ENCODE data around the gene GSTM3. TPM values are rescaled to one million over a fixed set of nuclear protein-coding genes. Genes with fewer than 3 reads are reported as not detected.

GSTM3 gene
- total RNA-seq, 1 experiment from 2014 or later, result 2.2 TPM

DNA sequence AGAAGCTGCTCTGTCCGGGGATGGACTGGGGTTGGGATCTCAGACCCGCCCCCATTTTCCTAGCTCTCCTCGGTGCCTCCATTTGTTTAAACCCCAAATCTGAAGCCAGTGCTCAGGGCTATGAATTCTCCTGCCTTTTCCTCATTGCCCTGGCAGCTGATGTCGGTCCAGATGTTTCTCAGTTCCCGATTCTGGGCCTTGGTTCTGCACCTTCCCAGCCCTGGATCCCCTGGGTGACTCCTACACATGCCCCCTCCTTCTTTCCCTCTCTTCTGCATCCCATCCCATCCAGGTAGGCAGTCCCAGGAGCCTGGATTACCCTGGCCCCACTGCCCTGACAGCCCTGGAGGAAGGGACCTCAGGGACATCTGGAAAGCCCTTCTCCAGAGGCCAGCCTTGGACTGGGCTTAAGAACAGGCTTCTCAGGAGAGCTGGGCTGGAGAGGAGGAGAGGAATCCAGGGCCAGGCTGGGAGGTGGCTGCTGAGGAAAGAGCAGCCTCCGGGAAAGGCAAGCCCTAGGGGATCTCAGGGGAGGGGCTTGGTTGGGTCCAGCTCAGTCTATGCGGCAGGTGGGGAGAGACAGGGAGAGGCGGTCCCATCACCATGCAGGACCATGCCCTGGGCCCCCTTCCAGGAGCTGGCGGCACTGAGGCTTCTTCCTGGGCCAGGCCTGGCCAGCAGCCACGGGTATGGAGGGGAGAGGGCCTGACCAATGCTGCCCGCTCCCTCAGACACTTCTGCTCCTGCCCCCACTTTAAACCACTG lies 29.7 kb upstream of the GSTM3 start:
- no peak for TF ChIP-seq ZNF263 (CRISPR knock-in tag; IDR thresholded peaks at IDR 0.05; ENCODE audit: low read depth)
- TF ChIP-seq, protein P1, sequence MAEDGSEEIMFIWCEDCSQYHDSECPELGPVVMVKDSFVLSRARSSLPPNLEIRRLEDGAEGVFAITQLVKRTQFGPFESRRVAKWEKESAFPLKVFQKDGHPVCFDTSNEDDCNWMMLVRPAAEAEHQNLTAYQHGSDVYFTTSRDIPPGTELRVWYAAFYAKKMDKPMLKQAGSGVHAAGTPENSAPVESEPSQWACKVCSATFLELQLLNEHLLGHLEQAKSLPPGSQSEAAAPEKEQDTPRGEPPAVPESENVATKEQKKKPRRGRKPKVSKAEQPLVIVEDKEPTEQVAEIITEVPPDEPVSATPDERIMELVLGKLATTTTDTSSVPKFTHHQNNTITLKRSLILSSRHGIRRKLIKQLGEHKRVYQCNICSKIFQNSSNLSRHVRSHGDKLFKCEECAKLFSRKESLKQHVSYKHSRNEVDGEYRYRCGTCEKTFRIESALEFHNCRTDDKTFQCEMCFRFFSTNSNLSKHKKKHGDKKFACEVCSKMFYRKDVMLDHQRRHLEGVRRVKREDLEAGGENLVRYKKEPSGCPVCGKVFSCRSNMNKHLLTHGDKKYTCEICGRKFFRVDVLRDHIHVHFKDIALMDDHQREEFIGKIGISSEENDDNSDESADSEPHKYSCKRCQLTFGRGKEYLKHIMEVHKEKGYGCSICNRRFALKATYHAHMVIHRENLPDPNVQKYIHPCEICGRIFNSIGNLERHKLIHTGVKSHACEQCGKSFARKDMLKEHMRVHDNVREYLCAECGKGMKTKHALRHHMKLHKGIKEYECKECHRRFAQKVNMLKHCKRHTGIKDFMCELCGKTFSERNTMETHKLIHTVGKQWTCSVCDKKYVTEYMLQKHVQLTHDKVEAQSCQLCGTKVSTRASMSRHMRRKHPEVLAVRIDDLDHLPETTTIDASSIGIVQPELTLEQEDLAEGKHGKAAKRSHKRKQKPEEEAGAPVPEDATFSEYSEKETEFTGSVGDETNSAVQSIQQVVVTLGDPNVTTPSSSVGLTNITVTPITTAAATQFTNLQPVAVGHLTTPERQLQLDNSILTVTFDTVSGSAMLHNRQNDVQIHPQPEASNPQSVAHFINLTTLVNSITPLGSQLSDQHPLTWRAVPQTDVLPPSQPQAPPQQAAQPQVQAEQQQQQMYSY (CRISPR knock-in tag; IDR thresholded peaks at IDR 0.05), result no peak
- TF ChIP-seq, protein P2, sequence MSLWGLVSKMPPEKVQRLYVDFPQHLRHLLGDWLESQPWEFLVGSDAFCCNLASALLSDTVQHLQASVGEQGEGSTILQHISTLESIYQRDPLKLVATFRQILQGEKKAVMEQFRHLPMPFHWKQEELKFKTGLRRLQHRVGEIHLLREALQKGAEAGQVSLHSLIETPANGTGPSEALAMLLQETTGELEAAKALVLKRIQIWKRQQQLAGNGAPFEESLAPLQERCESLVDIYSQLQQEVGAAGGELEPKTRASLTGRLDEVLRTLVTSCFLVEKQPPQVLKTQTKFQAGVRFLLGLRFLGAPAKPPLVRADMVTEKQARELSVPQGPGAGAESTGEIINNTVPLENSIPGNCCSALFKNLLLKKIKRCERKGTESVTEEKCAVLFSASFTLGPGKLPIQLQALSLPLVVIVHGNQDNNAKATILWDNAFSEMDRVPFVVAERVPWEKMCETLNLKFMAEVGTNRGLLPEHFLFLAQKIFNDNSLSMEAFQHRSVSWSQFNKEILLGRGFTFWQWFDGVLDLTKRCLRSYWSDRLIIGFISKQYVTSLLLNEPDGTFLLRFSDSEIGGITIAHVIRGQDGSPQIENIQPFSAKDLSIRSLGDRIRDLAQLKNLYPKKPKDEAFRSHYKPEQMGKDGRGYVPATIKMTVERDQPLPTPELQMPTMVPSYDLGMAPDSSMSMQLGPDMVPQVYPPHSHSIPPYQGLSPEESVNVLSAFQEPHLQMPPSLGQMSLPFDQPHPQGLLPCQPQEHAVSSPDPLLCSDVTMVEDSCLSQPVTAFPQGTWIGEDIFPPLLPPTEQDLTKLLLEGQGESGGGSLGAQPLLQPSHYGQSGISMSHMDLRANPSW (CRISPR knock-in tag; conservative IDR thresholded peaks at IDR 0.05; ENCODE audit: low read depth), result no peak
- TF ChIP-seq CREB1 (CRISPR knock-in tag; IDR thresholded peaks at IDR 0.05), result no peak
- TF ChIP-seq TP53 (CRISPR knock-in tag; IDR thresholded peaks at IDR 0.05), result no peak
- no peak for TF ChIP-seq PRRX2 (CRISPR knock-in tag; IDR thresholded peaks at IDR 0.05)
- no peak for TF ChIP-seq SMAD4 (CRISPR knock-in tag; IDR thresholded peaks at IDR 0.05)
- TF ChIP-seq, protein P3, sequence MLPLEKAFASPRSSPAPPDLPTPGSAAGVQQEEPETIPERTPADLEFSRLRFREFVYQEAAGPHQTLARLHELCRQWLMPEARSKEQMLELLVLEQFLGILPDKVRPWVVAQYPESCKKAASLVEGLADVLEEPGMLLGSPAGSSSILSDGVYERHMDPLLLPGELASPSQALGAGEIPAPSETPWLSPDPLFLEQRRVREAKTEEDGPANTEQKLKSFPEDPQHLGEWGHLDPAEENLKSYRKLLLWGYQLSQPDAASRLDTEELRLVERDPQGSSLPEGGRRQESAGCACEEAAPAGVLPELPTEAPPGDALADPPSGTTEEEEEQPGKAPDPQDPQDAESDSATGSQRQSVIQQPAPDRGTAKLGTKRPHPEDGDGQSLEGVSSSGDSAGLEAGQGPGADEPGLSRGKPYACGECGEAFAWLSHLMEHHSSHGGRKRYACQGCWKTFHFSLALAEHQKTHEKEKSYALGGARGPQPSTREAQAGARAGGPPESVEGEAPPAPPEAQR (CRISPR knock-in tag; IDR thresholded peaks at IDR 0.05), result no peak
- TF ChIP-seq ZNF219 (CRISPR knock-in tag; IDR thresholded peaks at IDR 0.05; ENCODE audit: borderline replicate concordance), result no peak
- TF ChIP-seq ZNF232 (CRISPR knock-in tag; IDR thresholded peaks at IDR 0.05), result no peak
- no peak for TF ChIP-seq NFE2L1 (CRISPR knock-in tag; IDR thresholded peaks at IDR 0.05)
- no peak for TF ChIP-seq ATF1 (CRISPR knock-in tag; IDR thresholded peaks at IDR 0.05)
- TF ChIP-seq NR2C2 (CRISPR knock-in tag; IDR thresholded peaks at IDR 0.05), result no peak
- no peak for TF ChIP-seq ZBTB43 (CRISPR knock-in tag; IDR thresholded peaks at IDR 0.05)
- TF ChIP-seq, protein P4, sequence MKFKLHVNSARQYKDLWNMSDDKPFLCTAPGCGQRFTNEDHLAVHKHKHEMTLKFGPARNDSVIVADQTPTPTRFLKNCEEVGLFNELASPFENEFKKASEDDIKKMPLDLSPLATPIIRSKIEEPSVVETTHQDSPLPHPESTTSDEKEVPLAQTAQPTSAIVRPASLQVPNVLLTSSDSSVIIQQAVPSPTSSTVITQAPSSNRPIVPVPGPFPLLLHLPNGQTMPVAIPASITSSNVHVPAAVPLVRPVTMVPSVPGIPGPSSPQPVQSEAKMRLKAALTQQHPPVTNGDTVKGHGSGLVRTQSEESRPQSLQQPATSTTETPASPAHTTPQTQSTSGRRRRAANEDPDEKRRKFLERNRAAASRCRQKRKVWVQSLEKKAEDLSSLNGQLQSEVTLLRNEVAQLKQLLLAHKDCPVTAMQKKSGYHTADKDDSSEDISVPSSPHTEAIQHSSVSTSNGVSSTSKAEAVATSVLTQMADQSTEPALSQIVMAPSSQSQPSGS (CRISPR knock-in tag; IDR thresholded peaks at IDR 0.05; ENCODE audit: borderline replicate concordance, low read depth), result no peak
- no peak for TF ChIP-seq RORB (CRISPR knock-in tag; IDR thresholded peaks at IDR 0.05)
- ATAC-seq (peak; percentile 27), DNase-seq (ENCODE audit: low spot score) (peak; percentile 15)
- ChIA-PET POLR2A (no interaction called here), CTCF (interaction anchor here (1.3 to 17.4 kb wide), 3 partner anchors 129 to 224 kb away, joined by 3 to 341 read pairs (median 188); partner anchors contain the start of gene AHCYL1)
- no peaks in the 10 kb centered on the region for H3K36me3 Mint-ChIP-seq
- H3K27ac Mint-ChIP-seq, result no peak overlapping the region
- no peak overlapping the region for H3K4me3 Mint-ChIP-seq
- H3K9me3 Mint-ChIP-seq, result no peaks in the 10 kb centered on the region
- peaks cover 2% of the 10 kb centered on the region for H3K4me1 Mint-ChIP-seq
- peaks cover 7% of the 10 kb centered on the region for H3K27me3 Mint-ChIP-seq (ENCODE audit: low read depth)
